ENCODE results near the gene USP47.

The USP47 gene

DNA sequence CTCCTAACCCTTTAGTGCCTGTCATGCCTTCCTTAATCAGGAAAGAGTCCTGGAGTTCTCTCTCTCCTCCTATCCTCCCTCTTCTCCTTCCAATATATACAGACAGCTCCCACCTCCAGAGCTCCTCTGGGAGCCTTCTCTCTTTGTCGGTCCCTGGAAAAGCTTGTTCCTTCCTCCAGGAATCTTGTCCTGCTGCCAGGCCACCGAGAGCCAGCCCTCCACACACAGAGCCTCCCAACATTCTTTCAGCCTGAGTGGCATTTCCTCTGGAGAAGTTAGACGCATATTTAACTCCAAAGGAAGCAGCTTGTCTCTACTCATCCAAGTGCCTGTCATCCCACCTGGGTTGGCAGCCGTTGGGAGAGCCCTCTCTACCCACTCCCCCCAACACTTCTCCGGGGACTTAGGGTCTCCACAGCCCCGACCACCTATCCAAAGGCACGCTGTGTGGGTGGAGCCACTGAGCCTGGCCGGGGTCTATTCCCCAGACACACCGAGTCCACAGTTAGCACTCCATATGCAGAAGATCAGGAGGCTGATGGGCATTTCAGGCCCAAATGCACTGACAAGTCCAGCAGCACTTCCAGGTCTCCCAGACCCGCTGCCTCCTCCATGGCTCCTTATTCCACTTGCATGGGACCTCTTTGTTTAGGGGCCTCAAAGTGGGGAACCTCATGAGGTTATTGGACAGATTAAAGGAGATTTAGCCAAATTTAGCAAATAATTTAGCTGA lies 135.6 kb downstream of the USP47 start:
- in situ Hi-C loops (cut with HindIII; ENCODE audit: low sequenced_read_pairs) = no loop called here

DNA sequence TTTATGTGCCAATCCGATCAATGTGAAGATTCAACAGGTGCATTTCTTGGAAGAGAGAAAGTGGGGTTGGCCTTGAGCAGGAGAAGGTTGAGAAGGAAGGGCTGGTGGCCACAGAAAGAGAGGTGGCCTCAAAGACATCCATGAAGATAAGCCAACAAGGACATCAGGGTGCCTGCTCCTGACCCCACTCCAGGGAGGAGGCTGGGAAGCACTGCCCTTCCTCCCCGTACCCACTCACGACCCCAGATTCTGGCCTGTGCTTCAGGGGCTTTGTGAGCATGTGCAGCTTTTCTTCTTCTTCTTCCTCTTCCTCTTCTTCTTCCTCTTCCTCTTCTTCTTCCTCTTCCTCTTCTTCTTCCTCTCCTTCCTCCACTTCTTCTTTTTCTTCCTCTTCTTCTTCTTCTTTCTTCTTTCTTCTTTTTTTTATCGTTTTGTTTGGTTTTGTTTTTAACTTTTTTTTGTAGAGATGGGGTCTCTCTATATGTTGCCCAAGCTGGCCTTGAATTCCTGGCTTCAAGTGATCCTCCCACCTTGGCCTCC lies 136.4 kb downstream of the USP47 start:
- in situ Hi-C loops (cut with HindIII; ENCODE audit: low sequenced_read_pairs) = no loop called here

DNA sequence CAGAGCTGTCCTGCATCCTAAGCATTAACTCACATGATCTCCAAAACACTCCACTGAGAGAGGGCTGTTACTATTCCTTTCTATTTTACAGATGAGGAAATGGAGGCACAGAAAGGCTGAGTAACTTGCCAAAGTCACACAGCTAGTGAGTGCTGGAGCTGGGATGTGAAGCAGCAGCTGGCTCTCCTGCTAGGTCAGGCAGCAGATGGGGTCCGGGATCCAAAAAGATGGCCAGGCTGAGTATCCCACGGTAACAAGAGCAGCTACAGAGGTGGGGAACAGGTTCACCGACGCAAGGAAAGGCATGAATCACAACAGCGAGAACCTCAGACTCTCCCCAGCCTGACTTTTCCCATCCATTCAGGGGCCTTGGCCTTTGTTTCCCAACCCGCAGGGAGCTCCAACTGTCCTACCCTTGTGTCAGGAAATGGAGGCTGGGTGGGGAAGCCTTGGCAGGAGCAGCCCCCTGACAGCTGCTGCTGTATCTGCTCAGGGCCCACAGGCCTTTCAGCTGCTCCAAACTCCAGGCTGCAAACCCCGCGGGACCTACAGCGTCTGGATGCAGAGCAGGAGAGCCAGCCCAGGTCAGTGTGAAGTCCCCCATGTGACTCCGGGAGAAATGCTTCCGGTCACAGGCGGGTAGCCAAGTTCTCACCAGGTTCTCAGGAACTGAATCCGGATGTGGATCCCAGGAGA lies 137.2 kb downstream of the USP47 start:
- in situ Hi-C loops (cut with HindIII; ENCODE audit: low sequenced_read_pairs) = no loop called here

DNA sequence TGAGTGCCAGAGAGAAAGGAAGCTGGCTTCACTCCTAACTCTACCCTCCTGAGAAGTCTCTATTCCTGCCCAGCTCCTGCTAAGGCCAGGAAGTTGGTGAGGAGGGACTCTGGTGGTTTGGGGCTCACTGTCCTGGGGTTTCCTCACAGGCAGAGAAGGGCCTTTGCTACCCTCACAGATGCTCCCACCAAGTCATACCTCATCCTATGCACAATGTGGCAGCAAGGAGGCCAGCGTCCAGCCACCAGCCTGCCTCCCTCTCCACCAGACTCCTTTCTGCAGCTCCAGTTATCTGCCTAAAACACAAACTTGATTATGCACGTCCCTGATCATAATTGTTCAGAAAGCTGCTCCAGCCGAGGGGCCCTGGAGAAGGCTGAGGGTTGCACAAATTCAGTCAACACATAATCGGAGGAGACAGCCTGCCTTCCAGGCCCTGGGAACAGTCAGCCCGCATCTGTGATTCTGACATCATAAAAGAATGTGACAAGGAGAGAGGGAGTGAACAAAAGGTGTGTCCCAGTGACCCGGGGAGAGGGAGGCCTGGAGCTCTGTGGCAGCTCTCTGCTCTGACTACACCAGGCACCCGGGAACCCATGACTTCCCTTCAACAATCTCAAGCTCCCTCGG lies 137.8 kb downstream of the USP47 start:
- in situ Hi-C loops (cut with HindIII; ENCODE audit: low sequenced_read_pairs) = no loop called here

DNA sequence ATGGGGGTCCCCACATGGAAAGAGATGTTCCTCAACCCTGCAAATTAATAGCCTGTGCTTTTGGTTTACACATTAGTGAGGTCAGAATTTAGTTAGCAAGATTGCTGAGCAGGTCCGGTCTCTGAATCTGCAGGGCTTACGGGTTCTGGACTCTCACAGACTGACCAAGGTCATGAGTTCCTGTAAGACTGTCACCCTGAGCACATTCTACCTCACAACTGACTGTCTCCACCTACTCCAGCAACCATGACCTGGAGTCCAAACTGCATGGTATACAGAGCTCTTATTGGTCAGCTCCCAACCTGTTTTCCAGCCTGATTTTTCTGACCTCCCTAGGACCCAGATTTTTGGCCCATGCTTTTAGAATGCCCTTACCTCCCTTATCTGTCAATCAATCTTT lies 138.4 kb downstream of the USP47 start:
- in situ Hi-C loops (cut with HindIII; ENCODE audit: low sequenced_read_pairs) = no loop called here

DNA sequence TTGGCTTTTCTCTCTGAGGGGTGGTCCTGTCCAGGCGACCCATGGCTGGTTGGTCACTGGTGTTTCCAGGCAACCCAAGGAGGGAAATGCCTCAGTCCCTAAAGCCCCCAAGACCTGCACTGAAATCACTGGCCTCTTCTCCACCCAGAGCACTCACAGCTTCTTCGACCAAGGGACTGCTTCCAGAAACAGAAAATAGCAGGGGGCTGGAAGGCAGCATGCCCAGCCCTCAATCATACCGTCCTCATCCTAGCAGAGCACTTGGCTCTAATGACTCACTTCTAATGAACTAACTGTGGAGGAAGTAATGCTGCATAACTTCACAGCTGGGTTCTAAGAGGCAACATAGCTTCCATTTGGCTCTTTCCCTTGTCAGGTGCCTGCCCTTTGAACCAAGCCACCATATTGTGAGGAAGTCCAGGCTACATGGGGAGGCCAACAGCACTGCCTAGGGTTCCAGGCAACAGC lies 139.1 kb downstream of the USP47 start:
- in situ Hi-C loops (cut with HindIII; ENCODE audit: low sequenced_read_pairs) = no loop called here

DNA sequence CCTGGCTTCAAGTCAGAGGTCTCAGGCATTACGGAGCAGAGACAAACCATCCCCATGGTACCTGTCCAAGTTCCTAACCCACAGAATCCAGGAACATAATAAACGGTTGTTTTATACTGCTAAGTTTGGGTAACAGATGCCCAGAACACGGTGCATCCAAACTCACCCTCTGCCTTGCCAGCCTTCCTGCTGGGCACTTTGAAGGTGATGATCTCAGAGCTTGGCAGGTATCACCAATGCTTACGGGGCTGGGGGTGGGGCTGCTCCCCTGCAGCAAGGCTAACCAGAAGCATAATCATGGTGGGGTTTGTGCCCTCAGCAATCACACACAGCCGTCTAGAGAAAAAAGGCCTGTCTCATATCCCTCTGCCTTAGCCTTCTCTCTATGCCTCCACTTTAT lies 139.6 kb downstream of the USP47 start:
- in situ Hi-C loops (cut with HindIII; ENCODE audit: low sequenced_read_pairs) = no loop called here

DNA sequence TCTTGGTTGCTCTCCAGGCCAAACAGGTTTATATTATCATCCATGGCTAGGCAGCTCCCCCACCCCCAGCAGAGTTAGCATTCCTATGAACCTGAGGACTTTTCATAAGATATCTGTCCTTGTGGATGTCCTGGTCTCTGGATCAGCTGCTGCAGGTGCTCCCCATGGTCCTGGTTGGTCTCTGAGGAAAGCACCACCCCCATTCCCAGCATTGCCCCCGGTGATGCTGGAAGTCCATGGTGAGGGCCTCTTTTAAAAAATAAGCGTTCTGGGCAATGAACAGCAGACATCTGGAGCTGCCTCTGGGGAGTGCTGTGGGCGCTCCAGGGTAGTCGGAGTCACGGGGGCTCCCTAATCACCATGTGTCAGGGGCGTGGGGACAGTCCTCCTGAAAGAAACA lies 140.1 kb downstream of the USP47 start:
- in situ Hi-C loops (cut with HindIII; ENCODE audit: low sequenced_read_pairs) = no loop called here

DNA sequence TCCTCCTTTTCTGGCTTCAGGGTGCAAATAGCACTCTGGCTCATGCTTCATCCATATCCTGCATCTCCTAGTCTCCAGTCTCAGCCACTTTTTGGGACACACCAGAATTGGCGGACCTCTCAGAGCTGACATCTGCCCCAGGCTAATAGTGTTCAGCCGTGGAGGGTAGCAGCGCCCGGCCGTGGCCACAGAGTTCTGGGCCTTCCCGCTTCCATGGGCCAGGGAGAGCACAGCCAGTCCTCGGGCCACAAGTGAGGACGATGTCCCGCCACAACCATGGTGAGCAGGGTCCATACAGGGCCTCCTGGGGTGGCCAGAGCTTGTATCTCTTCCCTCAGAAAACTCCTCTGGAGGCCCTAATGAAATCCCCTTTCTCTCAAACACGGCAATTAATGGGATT lies 140.7 kb downstream of the USP47 start:
- in situ Hi-C loops (cut with HindIII; ENCODE audit: low sequenced_read_pairs) = no loop called here

DNA sequence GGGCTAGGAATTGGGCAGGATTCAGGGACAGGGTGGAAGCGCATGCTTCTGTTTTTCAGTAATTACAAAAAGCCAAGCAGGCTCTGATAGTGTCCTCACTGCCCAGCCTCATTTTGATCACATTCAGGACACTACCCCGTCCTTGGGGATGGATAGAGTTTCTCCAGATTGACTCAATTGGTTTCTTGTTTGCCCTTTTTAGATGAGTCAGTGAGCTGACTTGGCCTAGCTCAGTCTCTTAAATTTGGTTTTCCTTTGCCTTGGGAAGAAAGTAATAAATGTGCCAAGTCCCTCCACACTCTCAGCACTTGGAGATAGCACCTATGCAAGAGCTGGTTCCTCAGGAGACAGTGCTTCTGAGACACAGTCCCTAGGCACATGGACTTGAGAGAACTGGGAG lies 141.2 kb downstream of the USP47 start:
- in situ Hi-C loops (cut with HindIII; ENCODE audit: low sequenced_read_pairs) = no loop called here

DNA sequence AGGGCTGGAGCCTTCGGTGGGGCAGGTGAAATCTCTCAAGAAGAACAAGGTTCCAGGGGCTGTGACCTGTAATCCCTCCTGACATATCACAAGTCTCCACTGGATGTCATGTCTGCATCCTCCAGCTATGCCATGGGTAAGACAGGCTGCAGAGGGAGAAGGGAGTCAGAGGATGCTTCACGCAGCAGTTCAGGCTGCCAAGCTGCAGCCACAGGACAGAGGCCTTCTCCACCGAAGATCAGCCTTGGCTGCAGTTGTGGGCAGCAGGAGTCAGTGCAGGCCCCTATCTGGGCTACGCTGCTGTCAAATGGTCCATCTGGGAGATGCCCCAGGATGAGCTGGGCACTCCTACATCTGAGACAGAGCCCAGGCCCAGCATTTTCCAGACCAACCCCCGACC lies 141.7 kb downstream of the USP47 start:
- in situ Hi-C loops (cut with HindIII; ENCODE audit: low sequenced_read_pairs) = no loop called here

DNA sequence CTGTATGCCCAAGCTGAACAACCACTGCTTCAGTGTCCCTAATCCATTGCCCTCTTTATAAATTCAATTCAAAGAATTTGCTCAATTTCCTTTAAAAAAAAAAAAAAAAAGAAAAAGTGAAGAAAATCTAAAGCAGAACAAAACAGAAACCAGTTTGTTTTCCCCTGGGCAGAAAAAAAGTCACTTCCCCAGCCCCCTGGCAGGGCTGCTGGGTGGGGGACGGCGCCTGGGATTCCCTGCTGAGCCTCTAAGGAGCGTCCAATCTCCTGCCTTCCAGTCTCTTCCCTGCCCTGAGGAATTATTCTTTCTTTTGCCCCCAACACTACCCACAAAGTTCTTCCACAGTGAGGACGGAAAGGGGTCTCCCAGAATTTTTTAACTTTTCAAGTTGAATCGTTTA lies 142.8 kb downstream of the USP47 start:
- in situ Hi-C loops (cut with HindIII; ENCODE audit: low sequenced_read_pairs) = no loop called here

DNA sequence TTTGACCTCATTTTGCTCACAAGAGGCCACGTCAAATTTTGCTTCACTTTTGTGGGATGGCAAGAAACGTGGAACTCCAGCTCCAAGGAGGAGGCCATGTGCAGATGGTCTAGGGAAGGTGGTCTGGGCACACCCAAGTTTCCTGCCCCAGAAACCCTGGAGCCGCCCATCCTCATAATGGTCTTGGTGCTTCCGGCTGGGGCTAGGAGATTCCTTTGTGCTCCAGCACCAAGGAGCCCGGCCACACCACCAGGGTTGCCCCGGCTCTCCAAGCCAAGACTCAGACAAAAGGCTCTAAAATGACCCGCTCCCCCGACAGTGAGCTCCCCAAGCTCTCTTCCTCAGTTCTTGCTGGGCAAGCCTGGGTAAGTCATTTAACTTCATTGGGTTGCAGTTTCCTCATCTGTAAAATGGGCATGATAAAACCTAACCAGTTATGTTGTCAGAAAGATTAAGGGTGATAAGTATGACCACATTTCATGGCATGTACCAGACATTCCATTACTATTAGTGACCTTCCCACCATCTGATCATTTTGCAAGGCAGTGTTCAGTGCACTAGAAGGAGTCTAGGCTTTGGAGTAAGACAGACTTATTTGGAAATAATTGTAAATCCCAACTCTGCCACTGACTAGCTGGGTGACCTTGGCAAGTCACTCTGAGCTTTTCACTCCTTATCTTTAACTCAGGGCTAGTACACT lies 143.4 kb downstream of the USP47 start:
- in situ Hi-C loops (cut with HindIII; ENCODE audit: low sequenced_read_pairs) = no loop called here

DNA sequence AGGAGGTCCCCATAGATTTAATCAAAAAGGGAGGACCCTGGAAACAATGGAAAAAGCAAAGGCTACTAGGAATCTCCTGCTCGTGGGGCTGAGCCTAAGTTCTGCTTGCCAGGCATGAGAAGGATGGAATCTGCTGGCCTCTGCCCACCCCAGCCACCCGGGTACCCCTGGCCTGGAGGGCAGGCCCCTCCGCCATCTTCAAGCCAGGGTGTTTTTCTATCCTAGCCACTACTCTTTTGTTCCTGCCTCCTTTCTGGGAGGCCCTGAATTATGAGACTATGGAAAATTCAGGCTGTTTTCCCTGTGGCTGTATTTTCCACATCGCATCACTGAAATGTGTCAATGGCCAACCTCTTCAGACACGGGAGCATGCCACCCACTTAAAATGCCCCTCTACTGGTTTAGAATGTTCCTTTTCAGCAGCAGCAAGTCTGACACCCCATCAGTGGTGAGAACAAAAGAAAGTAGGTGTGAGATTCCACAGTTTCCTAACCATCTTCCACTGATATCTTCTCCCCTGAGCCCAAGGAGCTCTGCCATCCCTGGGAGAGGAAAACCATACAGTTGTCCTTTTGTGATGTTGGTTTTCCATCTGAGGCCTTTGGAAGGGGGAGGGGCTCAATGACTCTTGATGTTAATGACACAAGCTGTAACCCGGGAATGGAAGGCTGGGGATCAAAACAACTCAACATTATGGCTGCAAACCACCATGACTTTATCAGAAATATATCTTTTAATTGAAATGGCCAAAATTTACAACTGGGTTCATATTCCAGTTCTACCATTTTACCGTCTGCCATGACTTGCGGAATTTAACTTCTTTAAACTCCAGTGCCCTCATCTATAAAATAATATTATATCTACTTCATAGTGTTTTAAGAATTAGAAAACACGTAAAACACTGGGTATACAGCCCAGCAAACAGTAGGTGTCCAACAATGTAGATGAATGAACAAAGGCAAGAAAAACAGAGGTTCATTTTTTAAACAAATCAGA lies 144.5 kb downstream of the USP47 start:
- in situ Hi-C loops (cut with HindIII; ENCODE audit: low sequenced_read_pairs) = no loop called here

DNA sequence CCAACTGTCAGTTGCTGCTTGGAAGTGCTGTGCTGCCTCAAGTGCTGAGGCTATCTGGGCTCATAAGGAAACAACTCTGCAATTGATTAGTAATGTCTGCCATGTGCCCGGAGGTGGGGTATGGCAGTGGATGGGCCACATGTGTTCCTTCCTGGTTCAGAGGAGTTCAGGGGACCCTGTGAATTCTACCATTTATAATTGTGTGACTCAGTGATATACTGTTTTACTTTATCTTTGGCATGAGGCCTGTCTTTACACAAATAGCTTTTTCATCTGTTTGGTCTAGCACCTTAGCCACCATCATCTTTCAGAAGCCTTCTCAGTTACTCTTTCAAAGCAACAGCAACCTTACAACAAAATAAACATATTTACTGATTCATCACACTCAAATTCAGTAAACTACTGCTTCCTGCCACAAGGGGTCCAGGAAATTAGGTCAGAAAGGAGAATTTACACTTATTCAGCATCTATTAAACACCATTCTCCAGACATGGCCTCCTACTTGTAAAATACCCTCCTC lies 145.8 kb downstream of the USP47 start:
- in situ Hi-C loops (cut with HindIII; ENCODE audit: low sequenced_read_pairs) = no loop called here

DNA sequence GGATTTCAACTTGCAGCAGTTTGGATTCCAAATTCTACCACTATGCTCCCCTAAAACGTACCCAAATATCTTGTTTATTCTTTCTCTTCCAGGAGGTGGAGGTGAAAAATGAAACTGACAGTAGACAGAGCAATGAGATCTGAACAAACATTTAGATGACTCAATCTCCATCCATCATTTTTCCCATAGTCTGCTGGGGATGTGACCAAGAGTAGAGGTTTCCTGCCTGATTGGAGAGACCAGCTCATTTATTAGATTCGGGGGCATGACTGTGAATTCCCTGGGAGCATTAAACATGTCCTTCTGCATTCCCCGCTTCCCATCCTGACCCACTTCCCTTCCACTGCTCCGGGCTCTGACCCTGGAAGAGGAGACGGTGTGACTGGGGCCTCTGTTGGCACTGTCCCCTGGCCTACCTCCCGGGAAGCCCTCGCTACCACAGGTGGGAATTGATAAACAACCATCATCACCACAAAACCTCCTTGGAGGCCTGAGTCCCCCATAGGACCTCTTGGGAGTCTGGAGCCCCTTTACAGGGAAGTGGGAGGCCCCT lies 146.4 kb downstream of the USP47 start:
- in situ Hi-C loops (cut with HindIII; ENCODE audit: low sequenced_read_pairs) = no loop called here

DNA sequence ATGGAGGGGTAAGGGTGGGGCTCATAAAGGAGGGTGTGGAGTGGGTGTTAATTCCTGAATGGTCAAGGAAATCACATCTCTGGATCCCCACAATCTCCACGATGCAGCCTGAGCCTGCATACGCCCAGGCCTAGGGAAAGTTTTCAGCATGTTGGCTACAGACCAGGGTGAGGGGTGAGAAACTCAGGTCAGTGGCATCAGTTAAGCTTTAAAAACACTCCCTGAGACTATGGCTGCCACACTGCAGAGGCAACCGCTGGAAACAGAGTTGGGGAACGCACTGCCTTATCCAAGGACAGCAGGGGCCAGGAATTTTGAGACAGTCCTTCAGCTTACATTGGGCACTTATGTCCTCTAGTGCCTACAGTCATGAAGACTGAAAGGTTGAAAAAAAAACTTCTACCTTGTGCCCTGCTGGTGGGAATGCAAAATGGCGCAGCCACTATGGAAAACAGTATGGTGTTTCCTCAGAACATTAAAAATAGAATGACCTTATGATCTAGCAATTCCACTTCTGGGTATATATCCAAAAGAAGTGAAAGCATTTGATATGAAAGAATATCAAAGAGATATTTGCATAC lies 147.0 kb downstream of the USP47 start:
- in situ Hi-C loops (cut with HindIII; ENCODE audit: low sequenced_read_pairs) = no loop called here

DNA sequence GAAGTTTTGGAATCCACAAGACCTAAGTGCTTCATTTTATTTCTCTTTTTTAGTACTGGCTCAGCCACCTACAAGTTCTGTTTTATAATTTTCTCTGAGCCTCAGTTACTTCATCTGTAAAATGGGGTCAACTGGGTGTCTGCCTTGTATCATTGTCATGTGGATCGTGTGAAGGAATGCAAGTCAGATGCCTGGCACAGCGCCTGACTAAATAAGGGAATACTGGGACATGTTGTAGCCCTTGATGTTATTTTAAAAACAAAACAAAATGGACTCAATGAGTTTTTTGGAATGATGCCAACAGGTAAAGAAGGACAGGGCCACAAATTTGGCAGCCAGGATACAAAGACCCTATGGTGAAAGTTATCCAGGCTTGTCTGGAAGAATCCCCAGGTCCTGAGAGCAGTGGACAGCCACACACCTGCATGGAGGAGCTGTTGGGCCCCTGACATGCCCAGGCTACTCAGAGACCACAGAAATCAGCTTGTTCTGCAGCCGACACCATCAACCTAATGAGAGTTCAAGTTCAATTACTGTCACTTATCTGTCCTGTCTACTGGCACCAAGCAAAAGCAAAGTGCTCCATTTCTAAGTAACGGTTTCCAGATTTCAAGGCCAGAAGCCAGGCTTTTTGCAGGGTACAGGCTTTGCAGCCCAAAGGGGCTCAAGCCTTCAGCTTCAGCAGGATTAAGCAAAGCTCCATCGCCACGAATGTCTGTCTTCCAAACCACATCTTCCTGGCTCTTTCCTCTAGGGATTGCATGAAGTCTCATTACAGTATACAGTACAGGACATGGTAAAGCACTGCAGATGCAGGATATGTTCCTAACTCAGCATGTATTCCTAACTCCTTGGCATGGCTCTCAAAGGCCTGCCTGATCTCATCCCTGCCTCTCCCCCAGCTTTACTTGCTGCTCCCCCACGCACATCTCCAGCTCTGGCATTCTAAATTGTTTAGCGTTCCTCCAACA lies 148.3 kb downstream of the USP47 start:
- in situ Hi-C loops (cut with HindIII; ENCODE audit: low sequenced_read_pairs) = no loop called here
